Vagina (tissue), 2 donors: ENCODE results near the gene CCDC102A. TPM values are rescaled to one million over a fixed set of nuclear protein-coding genes. Genes with fewer than 3 reads are reported as not detected.

Experiments used
- DNase-seq, 2 donors: peaks; one replicate each; pipeline ENCODE4 v3.0.0-alpha.2; 2017; ENCODE audit errors: extremely low spot score in 2 of 2
- H3K27ac ChIP-seq: fragments of 200-600 bp; sonication (generic); one replicate; pipeline ENCODE4 v1.5.1; 2019
- H3K27me3 ChIP-seq: fragments of 200-600 bp; sonication (generic); one replicate; pipeline ENCODE4 v1.5.1; 2019
- H3K36me3 ChIP-seq, 2 donors: fragments of 200-600 bp; sonication (generic); one replicate each; pipeline ENCODE4 v1.5.1; 2017 to 2019
- H3K4me1 ChIP-seq: fragments of 200-600 bp; sonication (generic); one replicate; pipeline ENCODE4 v1.5.1; 2019
- H3K4me3 ChIP-seq, 2 donors: fragments of 200-600 bp; sonication (generic); 1 replicate in 1 of 2; 2 replicates in 1 of 2; pipeline ENCODE4 v1.5.1; 2016 to 2019
- H3K9me3 ChIP-seq: fragments of 200-600 bp; sonication (generic); one replicate; pipeline ENCODE4 v1.5.1; 2019
- CTCF ChIP-seq, 3 experiments: fragments of 450-650 bp in 2 of 3; fragments of 200-600 bp in 1 of 3; sonication (generic) in 1 of 3; IDR thresholded peaks; one replicate each; pipeline ENCODE4 v1.5.1; 2017 to 2019; ENCODE audit warnings: antibody characterized with exemption in 3 of 3, mild to moderate bottlenecking in 2 of 3, moderate library complexity in 2 of 3
- POLR2A ChIP-seq, 2 donors: fragments of 450-650 bp; IDR thresholded peaks; one replicate each; pipeline ENCODE4 v1.6.1; 2017; ENCODE audit warnings: antibody characterized with exemption in 2 of 2, mild to moderate bottlenecking in 2 of 2, moderate library complexity in 2 of 2
- POLR2AphosphoS5 ChIP-seq, 2 donors: sonication (generic); formaldehyde crosslinking; IDR thresholded peaks; one replicate each; pipeline ENCODE4 v1.9.0; 2017; ENCODE audit warnings: antibody characterized with exemption in 2 of 2, mild to moderate bottlenecking in 2 of 2, low read depth in 1 of 2; ENCODE audit not compliant: insufficient read depth in 1 of 2
- intact Hi-C: fragments of 100-400 bp; cut with DNase I; formaldehyde crosslinking; loops from one replicate; pipeline ENCODE4 v1.15.1; 2023
- total RNA-seq: library from RNA; depleted of rRNA; stranded (reverse); fragments of >200 nt; gene quantifications from one replicate; pipeline ENCODE4 v1.2.3, GENCODE V29; 2016

CCDC102A gene
- total RNA-seq, 1 donor from 2014 or later: 22.1 TPM

GRCh38 chr16:57485091-57485915, 51.1 kb downstream of the CCDC102A start:
- H3K27me3 ChIP-seq: no peaks in the 10 kb centered on the region
- peak overlapping the region; percentile 85 to 93 for H3K4me3 ChIP-seq
- H3K27ac ChIP-seq: peak overlapping the region; percentile 77
- no peak for DNase-seq
- TF ChIP-seq POLR2AphosphoS5 (IDR thresholded peaks at IDR 0.05; ENCODE audit: insufficient read depth in 1 of 2, low read depth in 1 of 2): peak in 1 of 2 donors; percentile 20
- TF ChIP-seq POLR2A (IDR thresholded peaks at IDR 0.05): no peak
- TF ChIP-seq CTCF (IDR thresholded peaks at IDR 0.05): no peak
- no peaks in the 10 kb centered on the region for H3K36me3 ChIP-seq
- intact Hi-C loops: no loop called here
- peaks cover 47% of the 10 kb centered on the region for H3K4me1 ChIP-seq
- H3K9me3 ChIP-seq: no peaks in the 10 kb centered on the region

GRCh38 chr16:57484515-57485005, 51.8 kb downstream of the CCDC102A start:
- peak overlapping the region; percentile 77 for H3K27ac ChIP-seq
- DNase-seq: no peak
- peaks cover 55% of the 10 kb centered on the region for H3K4me1 ChIP-seq
- H3K4me3 ChIP-seq: peak overlapping the region in 1 of 2 donors; percentile 93
- H3K9me3 ChIP-seq: no peaks in the 10 kb centered on the region
- H3K36me3 ChIP-seq: no peaks in the 10 kb centered on the region
- TF ChIP-seq CTCF (IDR thresholded peaks at IDR 0.05) (no peak), POLR2A (IDR thresholded peaks at IDR 0.05) (no peak), POLR2AphosphoS5 (IDR thresholded peaks at IDR 0.05; ENCODE audit: insufficient read depth in 1 of 2, low read depth in 1 of 2) (no peak)
- no peaks in the 10 kb centered on the region for H3K27me3 ChIP-seq
- intact Hi-C loops: loop anchor here (5.0 kb wide), 1 partner anchor 33 kb away; no protein-coding TSS in a partner anchor

- Histone ChIP-seq H3K27me3 (no peaks in the 10 kb centered on the region), H3K4me3 (no peak overlapping the region), H3K36me3 (no peaks in the 10 kb centered on the region), H3K9me3 (no peaks in the 10 kb centered on the region), H3K4me1 (peaks cover 61% of the 10 kb centered on the region), H3K27ac (peak overlapping the region; percentile 36)
- DNase-seq: no peak
- TF ChIP-seq POLR2AphosphoS5 (IDR thresholded peaks at IDR 0.05; ENCODE audit: insufficient read depth in 1 of 2, low read depth in 1 of 2): no peak
- no peak for TF ChIP-seq CTCF (IDR thresholded peaks at IDR 0.05)
- no peak for TF ChIP-seq POLR2A (IDR thresholded peaks at IDR 0.05)
- intact Hi-C loops: loop anchor here (5.0 kb wide), 1 partner anchor 33 kb away; no protein-coding TSS in a partner anchor
Measured at GRCh38 chr16:57483725-57484514, 52.5 kb downstream of the CCDC102A start.

GRCh38 chr16:57482845-57483545, 53.4 kb downstream of the CCDC102A start:
- H3K9me3 ChIP-seq: no peaks in the 10 kb centered on the region
- DNase-seq: no peak
- H3K4me1 ChIP-seq: peaks cover 70% of the 10 kb centered on the region
- intact Hi-C loops: loop anchor here (5.0 kb wide), 1 partner anchor 34 kb away; no protein-coding TSS in a partner anchor
- no peak overlapping the region for H3K4me3 ChIP-seq
- TF ChIP-seq POLR2AphosphoS5 (IDR thresholded peaks at IDR 0.05; ENCODE audit: insufficient read depth in 1 of 2, low read depth in 1 of 2) (no peak), POLR2A (IDR thresholded peaks at IDR 0.05) (no peak), CTCF (IDR thresholded peaks at IDR 0.05) (no peak)
- H3K36me3 ChIP-seq: no peaks in the 10 kb centered on the region
- H3K27me3 ChIP-seq: no peaks in the 10 kb centered on the region
- H3K27ac ChIP-seq: no peak overlapping the region
